Uterus (tissue), 4 donors: Measurements from ENCODE around the gene TTLL12. TPM values are rescaled to one million over a fixed set of nuclear protein-coding genes. Genes with fewer than 3 reads are reported as not detected.

Source experiments
- DNase-seq, 2 donors: peaks; one replicate each; pipeline ENCODE4 v3.0.0-alpha.2; 2019 to 2020
- H3K27ac ChIP-seq, 2 donors: fragments of 200-600 bp; sonication (generic); 1 replicate in 1 of 2; 2 replicates in 1 of 2; pipeline ENCODE4 v1.5.1; 2016 to 2018
- H3K27me3 ChIP-seq, 2 donors: fragments of 200-600 bp; sonication (generic); one replicate each; pipeline ENCODE4 v1.5.1; 2018 to 2019; ENCODE audit warnings: control low read depth in 1 of 2
- H3K36me3 ChIP-seq, 2 donors: fragments of 200-600 bp; sonication (generic); one replicate each; pipeline ENCODE4 v1.5.1; 2019; ENCODE audit warnings: control low read depth in 1 of 2
- H3K4me1 ChIP-seq, 2 donors: fragments of 200-600 bp; sonication (generic); one replicate each; pipeline ENCODE4 v1.5.1; 2018 to 2019; ENCODE audit warnings: control low read depth in 1 of 2
- H3K4me3 ChIP-seq, 2 donors: fragments of 200-600 bp; sonication (generic); 1 replicate in 1 of 2; 2 replicates in 1 of 2; pipeline ENCODE4 v1.5.1; 2018 to 2019; ENCODE audit warnings: mild to moderate bottlenecking in 1 of 2
- H3K9me3 ChIP-seq, 2 donors: fragments of 200-600 bp; sonication (generic); one replicate each; pipeline ENCODE4 v1.5.1; 2019; ENCODE audit warnings: control low read depth in 1 of 2
- CTCF ChIP-seq, 4 experiments: fragments of 200-600 bp in 2 of 4; fragments of 450-650 bp in 2 of 4; sonication (generic) in 2 of 4; IDR thresholded peaks; one replicate each; pipeline ENCODE4 v1.5.1; 2016 to 2019; ENCODE audit warnings: antibody characterized with exemption in 4 of 4, mild to moderate bottlenecking in 2 of 4, moderate library complexity in 1 of 4
- POLR2A ChIP-seq, 2 donors: fragments of 450-650 bp; IDR thresholded peaks; one replicate each; pipeline ENCODE4 v1.6.1; 2016; ENCODE audit warnings: antibody characterized with exemption in 2 of 2, mild to moderate bottlenecking in 1 of 2, moderate library complexity in 1 of 2
- intact Hi-C: fragments of 100-400 bp; cut with DNase I; formaldehyde crosslinking; loops from one replicate; pipeline ENCODE4 v1.15.1; 2023; ENCODE audit warnings: low total_unique reads
- total RNA-seq, 4 donors: library from RNA; depleted of rRNA in 3 of 4; stranded (reverse); fragments of >200 nt in 3 of 4; gene quantifications; one replicate each; pipeline versions ENCODE4 v1.1.0 to v1.2.4, GENCODE V29; 2014 to 2023
- donor health status: DM: yes; HTN: yes; CAD: no.

Gene TTLL12
- total RNA-seq, 4 donors from 2014 or later, result 6.7 to 29.7 (median 17.3) TPM

GRCh38 chr22:43202756-43203410 lies 15.9 kb upstream of the TTLL12 start:
- Histone ChIP-seq H3K27ac (no peak overlapping the region), H3K9me3 (no peaks in the 10 kb centered on the region), H3K4me3 (no peak overlapping the region), H3K36me3 (no peaks in the 10 kb centered on the region), H3K4me1 (no peaks in the 10 kb centered on the region), H3K27me3 (no peaks in the 10 kb centered on the region)
- intact Hi-C loops, result loop anchor here (10.0 kb wide), 1 partner anchor 62 kb away; no protein-coding TSS in a partner anchor
- TF ChIP-seq POLR2A (IDR thresholded peaks at IDR 0.05) (no peak), CTCF (IDR thresholded peaks at IDR 0.05) (no peak)
- no peak for DNase-seq

GRCh38 chr22:43202326-43202725 lies 15.4 kb upstream of the TTLL12 start:
- Histone ChIP-seq H3K4me1 (no peaks in the 10 kb centered on the region), H3K27me3 (no peaks in the 10 kb centered on the region), H3K36me3 (no peaks in the 10 kb centered on the region), H3K4me3 (no peak overlapping the region), H3K9me3 (no peaks in the 10 kb centered on the region), H3K27ac (no peak overlapping the region)
- intact Hi-C loops, result loop anchor here (10.0 kb wide), 1 partner anchor 62 kb away; no protein-coding TSS in a partner anchor
- TF ChIP-seq POLR2A (IDR thresholded peaks at IDR 0.05) (no peak), CTCF (IDR thresholded peaks at IDR 0.05) (no peak)
- no peak for DNase-seq

GRCh38 chr22:43201486-43202219 lies 14.7 kb upstream of the TTLL12 start:
- Histone ChIP-seq H3K27me3 (no peaks in the 10 kb centered on the region), H3K4me3 (no peak overlapping the region), H3K4me1 (no peaks in the 10 kb centered on the region), H3K27ac (no peak overlapping the region), H3K36me3 (no peaks in the 10 kb centered on the region), H3K9me3 (no peaks in the 10 kb centered on the region)
- no peak for DNase-seq
- intact Hi-C loops, result loop anchor here (10.0 kb wide), 1 partner anchor 63 kb away; no protein-coding TSS in a partner anchor
- TF ChIP-seq POLR2A (IDR thresholded peaks at IDR 0.05), result no peak
- no peak for TF ChIP-seq CTCF (IDR thresholded peaks at IDR 0.05)

- intact Hi-C loops, result loop anchor here (10.0 kb wide), 1 partner anchor 64 kb away; no protein-coding TSS in a partner anchor
- Histone ChIP-seq H3K36me3 (no peaks in the 10 kb centered on the region), H3K27ac (no peak overlapping the region), H3K27me3 (no peaks in the 10 kb centered on the region), H3K4me1 (no peaks in the 10 kb centered on the region), H3K4me3 (no peak overlapping the region), H3K9me3 (no peaks in the 10 kb centered on the region)
- DNase-seq, result no peak
- no peak for TF ChIP-seq POLR2A (IDR thresholded peaks at IDR 0.05)
- TF ChIP-seq CTCF (IDR thresholded peaks at IDR 0.05), result no peak
These were observed 13.6 kb upstream of the TTLL12 start for GRCh38 chr22:43200555-43200954.

- Histone ChIP-seq H3K27me3 (no peaks in the 10 kb centered on the region), H3K4me3 (no peak overlapping the region), H3K36me3 (no peaks in the 10 kb centered on the region), H3K9me3 (no peaks in the 10 kb centered on the region), H3K4me1 (no peaks in the 10 kb centered on the region), H3K27ac (no peak overlapping the region)
- intact Hi-C loops, result loop anchor here (10.0 kb wide), 1 partner anchor 65 kb away; no protein-coding TSS in a partner anchor
- DNase-seq, result no peak
- TF ChIP-seq POLR2A (IDR thresholded peaks at IDR 0.05) (no peak), CTCF (IDR thresholded peaks at IDR 0.05) (no peak)
These were observed 13.1 kb upstream of the TTLL12 start for GRCh38 chr22:43200031-43200430.
